ENCODE measurements around the gene CDH4. TPM values are rescaled to one million over a fixed set of nuclear protein-coding genes. Genes with fewer than 3 reads are reported as not detected.
A peak's percentile ranks its signal among the peaks of the same experiment; 100 is the strongest.

The CDH4 gene
- total RNA-seq, 1 donor from 2014 or later = 2.9 TPM

DNA sequence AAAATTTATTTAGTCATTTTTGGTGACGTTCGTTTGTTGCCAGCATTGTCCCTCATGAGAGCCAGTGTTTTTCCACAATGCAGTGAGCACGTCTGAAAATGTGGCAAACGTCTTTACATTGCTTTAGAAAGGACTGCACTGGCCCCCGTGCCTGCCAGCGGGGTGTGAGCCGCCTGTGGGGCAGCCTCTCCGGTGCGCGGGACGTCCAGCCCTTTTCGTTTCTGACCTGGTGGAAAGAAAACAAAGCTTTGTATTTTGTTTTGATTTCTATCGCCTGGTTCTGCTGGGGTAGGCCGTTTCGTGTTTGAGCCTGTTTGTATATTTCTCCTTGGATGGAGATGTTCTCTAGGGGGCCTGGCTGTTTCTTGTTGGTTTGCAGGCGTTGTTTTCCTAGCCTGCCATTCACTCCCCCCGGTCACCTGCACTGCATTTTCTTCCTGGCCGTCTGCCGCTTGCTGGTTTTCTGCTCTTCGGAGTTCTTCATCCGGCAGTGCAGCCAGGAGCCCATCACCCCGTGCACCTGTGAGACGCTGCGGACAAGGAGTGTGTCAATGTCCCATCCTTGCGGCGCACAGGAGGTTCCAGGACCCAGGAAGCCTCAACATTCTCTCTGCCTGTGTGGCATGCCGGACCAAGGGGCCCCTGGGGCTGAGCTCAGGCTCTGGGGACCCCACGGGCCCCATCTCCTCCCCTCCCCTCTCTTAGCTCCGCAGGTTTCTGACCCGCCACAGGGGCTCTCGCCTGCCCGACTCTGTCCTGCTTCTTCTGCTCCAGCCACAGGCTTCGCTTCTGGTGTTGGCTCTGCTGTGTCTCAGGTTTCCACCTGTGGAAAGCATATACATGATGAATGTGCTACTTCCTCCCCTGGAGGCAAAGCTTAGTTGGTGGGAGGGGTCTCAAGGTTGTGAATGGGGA is 100.5 kb downstream of the CDH4 start:
- no peaks in the 10 kb centered on the region for H3K9me3 ChIP-seq (ENCODE audit: low read depth)
- H3K27me3 Mint-ChIP-seq (ENCODE audit: insufficient read depth, low read depth) = peaks cover 4% of the 10 kb centered on the region
- peaks cover 9% of the 10 kb centered on the region for H3K27me3 ChIP-seq
- TF ChIP-seq EZH2 (IDR thresholded peaks at IDR 0.05) = no peak
- peak; percentile 56 for DNase-seq (ENCODE audit: low spot score)
- H3K4me1 ChIP-seq = peaks cover 29% of the 10 kb centered on the region
- no peaks in the 10 kb centered on the region for H3K79me2 ChIP-seq (ENCODE audit: low read depth)
- H3K27ac ChIP-seq = no peak overlapping the region
- H3K36me3 ChIP-seq = no peaks in the 10 kb centered on the region
- no peak overlapping the region for H3K9ac ChIP-seq
- peaks cover 74% of the 10 kb centered on the region for H3K4me1 Mint-ChIP-seq
- H3K4me3 ChIP-seq = peak overlapping the region; percentile 31
- H2AFZ ChIP-seq (replicated peaks) = no peak overlapping the region
- H3K27ac Mint-ChIP-seq = peak overlapping the region; percentile 72
- H3K4me3 Mint-ChIP-seq = peak overlapping the region; percentile 73
- no peaks in the 10 kb centered on the region for H3K36me3 Mint-ChIP-seq
- H3F3A ChIP-seq (ENCODE audit: low read depth) = peaks cover 9% of the 10 kb centered on the region
- H3K9me3 Mint-ChIP-seq = peaks cover 8% of the 10 kb centered on the region
- peak overlapping the region; percentile 66 for H3K4me2 ChIP-seq
- H4K20me1 ChIP-seq (ENCODE audit: low read depth) = no peaks in the 10 kb centered on the region

DNA sequence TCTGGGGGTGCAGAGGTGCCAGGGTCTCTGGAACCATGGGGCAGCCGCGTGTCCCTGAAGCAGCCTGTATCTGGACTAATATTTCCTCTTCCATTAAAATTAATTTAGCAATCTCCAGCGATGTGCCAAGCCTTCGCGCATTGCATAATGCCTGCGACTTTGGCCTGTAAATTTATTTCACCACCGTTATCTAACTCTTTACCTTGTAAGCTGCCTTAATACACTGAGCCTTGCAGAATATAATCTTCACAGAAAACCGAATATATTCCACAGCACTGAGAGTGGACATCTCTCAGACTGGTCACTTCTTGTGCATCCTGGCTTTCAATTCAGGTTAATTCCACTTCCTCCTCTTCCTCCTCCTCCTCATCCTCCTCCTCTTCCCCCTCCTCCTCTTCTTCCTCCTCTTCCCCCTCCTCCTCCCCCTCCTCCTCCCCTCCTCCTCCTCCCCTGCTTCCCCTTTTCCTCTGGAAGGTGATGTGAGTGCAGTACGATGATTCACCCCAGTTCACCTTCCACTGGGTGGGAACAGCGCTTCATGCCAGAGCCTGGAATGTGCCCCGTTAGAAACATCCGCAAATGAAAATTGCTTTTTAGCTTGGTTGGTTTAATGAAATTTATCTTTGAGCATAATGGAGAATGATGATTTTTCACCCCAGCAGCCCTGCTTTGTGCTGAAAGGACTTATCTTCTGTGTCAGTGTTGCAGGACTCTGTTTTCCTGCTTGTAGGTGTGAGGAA is 101.4 kb downstream of the CDH4 start:
- Mint-ChIP-seq H3K36me3 (no peaks in the 10 kb centered on the region), H3K27me3 (ENCODE audit: insufficient read depth, low read depth) (peaks cover 4% of the 10 kb centered on the region), H3K4me3 (no peak overlapping the region), H3K4me1 (peaks cover 81% of the 10 kb centered on the region), H3K27ac (peak overlapping the region; percentile 23), H3K9me3 (peaks cover 2% of the 10 kb centered on the region)
- H3K27ac ChIP-seq = no peak overlapping the region
- DNase-seq (ENCODE audit: low spot score) = no peak
- H3K27me3 ChIP-seq = peaks cover 10% of the 10 kb centered on the region
- H3K36me3 ChIP-seq = no peaks in the 10 kb centered on the region
- no peak overlapping the region for H3K9ac ChIP-seq
- no peaks in the 10 kb centered on the region for H3K9me3 ChIP-seq (ENCODE audit: low read depth)
- H3K4me3 ChIP-seq = no peak overlapping the region
- no peaks in the 10 kb centered on the region for H4K20me1 ChIP-seq (ENCODE audit: low read depth)
- H3F3A ChIP-seq (ENCODE audit: low read depth) = peaks cover 9% of the 10 kb centered on the region
- TF ChIP-seq EZH2 (IDR thresholded peaks at IDR 0.05) (no peak), EZH2phosphoT487 (IDR thresholded peaks at IDR 0.05) (no peak)
- TF ChIP-seq, protein P1, sequence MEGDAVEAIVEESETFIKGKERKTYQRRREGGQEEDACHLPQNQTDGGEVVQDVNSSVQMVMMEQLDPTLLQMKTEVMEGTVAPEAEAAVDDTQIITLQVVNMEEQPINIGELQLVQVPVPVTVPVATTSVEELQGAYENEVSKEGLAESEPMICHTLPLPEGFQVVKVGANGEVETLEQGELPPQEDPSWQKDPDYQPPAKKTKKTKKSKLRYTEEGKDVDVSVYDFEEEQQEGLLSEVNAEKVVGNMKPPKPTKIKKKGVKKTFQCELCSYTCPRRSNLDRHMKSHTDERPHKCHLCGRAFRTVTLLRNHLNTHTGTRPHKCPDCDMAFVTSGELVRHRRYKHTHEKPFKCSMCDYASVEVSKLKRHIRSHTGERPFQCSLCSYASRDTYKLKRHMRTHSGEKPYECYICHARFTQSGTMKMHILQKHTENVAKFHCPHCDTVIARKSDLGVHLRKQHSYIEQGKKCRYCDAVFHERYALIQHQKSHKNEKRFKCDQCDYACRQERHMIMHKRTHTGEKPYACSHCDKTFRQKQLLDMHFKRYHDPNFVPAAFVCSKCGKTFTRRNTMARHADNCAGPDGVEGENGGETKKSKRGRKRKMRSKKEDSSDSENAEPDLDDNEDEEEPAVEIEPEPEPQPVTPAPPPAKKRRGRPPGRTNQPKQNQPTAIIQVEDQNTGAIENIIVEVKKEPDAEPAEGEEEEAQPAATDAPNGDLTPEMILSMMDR (IDR thresholded peaks at IDR 0.05) = no peak
- no peaks in the 10 kb centered on the region for H3K79me2 ChIP-seq (ENCODE audit: low read depth)
- H3K4me2 ChIP-seq = peak overlapping the region; percentile 66
- no peak overlapping the region for H2AFZ ChIP-seq (replicated peaks)
- peaks cover 32% of the 10 kb centered on the region for H3K4me1 ChIP-seq

DNA sequence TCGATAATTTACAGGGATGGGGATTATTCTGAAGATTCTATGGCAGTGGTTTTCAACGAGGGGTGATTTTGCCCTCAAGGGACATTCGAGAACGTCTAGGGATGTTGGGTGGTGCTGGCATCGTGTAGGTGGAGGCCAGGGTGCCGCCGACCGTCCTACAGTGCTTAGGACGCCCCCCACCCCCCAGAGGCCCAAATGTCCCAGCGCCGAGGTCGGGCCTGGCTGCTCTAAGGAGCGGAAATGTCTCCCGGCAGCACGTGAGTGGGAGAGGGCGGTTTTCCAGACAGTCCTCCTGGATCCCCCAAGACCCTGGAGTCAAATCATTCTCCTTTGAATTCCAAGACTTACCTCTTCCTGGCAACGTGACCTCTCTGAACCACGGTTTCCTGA is 101.9 kb downstream of the CDH4 start:
- Mint-ChIP-seq H3K36me3 (no peaks in the 10 kb centered on the region), H3K9me3 (no peaks in the 10 kb centered on the region), H3K4me3 (no peak overlapping the region), H3K4me1 (peaks cover 81% of the 10 kb centered on the region), H3K27ac (peak overlapping the region; percentile 23), H3K27me3 (ENCODE audit: insufficient read depth, low read depth) (peaks cover 4% of the 10 kb centered on the region)
- DNase-seq (ENCODE audit: low spot score) = no peak
- H3K36me3 ChIP-seq = no peaks in the 10 kb centered on the region
- H4K20me1 ChIP-seq (ENCODE audit: low read depth) = no peaks in the 10 kb centered on the region
- H3K9me3 ChIP-seq (ENCODE audit: low read depth) = no peaks in the 10 kb centered on the region
- no peak overlapping the region for H3K27ac ChIP-seq
- peaks cover 37% of the 10 kb centered on the region for H3K4me1 ChIP-seq
- no peak overlapping the region for H3K9ac ChIP-seq
- peaks cover 9% of the 10 kb centered on the region for H3K27me3 ChIP-seq
- peaks cover 9% of the 10 kb centered on the region for H3F3A ChIP-seq (ENCODE audit: low read depth)
- no peak overlapping the region for H3K4me3 ChIP-seq
- H2AFZ ChIP-seq (replicated peaks) = no peak overlapping the region
- H3K79me2 ChIP-seq (ENCODE audit: low read depth) = no peaks in the 10 kb centered on the region
- TF ChIP-seq, protein P1 (IDR thresholded peaks at IDR 0.05) = no peak
- TF ChIP-seq EZH2 (IDR thresholded peaks at IDR 0.05) = no peak
- TF ChIP-seq EZH2phosphoT487 (IDR thresholded peaks at IDR 0.05) = no peak
- no peak overlapping the region for H3K4me2 ChIP-seq

Data from neural progenitor cell (in vitro differentiated cells).